Measurements from ENCODE around the gene BLCAP.
"Not testable (repeated sequence)": the region's sequence is repeated elsewhere in the genome, so short reads cannot be mapped to it uniquely, and the experiment has no call there.

Gene BLCAP, protein sequence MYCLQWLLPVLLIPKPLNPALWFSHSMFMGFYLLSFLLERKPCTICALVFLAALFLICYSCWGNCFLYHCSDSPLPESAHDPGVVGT

DNA sequence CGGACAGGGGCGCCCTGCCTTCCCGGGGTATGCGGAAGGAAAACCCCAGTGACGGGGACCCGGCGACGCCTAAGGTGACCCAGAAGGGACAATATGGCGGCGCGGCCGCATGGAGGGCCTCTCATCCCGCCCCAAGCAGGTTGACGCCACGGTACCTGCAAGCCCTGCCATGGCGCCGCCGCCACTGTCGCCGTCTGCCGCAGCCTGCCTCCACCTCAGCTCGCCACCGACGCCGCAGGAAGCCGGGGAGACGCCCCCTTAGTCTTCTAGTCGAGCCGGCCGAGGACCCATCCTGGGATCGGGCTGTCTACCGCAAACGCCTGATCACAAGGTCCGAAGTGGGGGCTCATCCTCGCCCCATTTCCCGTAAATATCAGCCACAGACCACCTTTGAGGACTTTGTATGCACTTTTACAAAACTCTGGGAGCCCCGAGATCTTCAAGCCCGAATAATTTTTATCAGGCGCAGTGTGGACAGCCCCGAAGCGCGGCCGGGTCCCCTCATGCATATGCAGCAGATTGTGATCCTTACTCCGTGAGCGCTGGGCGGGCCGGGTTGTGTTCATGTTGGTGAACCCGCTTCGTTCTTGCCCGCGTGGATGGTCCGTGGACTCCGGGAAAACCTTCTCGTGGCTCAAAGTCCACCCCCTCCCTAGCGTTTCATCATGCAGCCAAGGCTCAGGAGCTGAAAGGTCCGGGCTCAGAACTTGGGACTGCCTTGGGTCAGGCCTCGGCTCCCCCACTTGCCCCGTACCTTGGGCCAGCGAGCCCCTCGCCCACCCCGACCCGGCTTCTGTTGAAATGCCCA, at the start of gene BLCAP:
BLCAP (minus strand) TSS at position 239 of the 808 bp plus-strand sequence. CDS start 8,702 bp downstream, outside the sequence.
- peak; percentile 87 for DNase-seq (ENCODE audit: low spot score)

DNA sequence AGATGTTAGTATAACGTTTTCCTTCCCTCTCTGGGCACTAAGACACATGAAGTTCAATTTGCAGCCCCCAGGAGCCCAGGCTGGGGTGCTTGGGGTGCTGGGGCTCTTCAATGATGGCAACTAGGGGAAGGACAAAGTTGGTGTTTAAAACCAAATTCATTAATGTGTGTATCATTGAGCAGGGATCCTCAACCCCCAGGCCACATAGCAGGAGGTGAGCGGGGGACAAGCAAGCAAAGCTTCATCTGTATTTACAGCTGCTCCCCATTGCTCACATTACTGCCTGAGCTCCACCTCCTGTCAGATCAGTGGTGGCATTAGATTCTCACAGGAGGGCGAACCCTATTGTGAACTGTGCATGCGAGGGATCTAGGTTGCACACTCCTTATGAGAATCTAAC, 49.8 kb upstream of the BLCAP start:
- not testable (repeated sequence) for DNase-seq (ENCODE audit: low spot score)

DNA sequence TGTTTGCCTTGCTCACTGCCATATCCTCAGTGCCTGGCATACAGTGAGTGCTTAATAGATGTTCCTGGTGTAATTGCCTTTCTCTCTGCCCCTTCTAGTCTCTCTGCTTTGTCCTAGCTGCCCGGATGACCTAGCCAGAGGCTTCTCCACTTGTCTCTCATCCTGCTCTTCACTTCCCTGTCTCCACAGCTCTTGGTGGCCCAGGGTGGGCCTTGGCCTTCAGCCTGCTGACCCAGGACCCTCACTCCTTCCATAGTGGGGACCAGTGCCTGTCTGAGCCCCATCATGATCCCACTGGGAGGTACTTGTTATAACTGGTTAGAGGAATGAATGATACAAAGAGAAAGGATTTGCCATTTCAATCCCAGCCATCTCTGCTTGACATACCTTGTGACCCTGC, 49.2 kb upstream of the BLCAP start:
- no peak for DNase-seq (ENCODE audit: low spot score)

DNA sequence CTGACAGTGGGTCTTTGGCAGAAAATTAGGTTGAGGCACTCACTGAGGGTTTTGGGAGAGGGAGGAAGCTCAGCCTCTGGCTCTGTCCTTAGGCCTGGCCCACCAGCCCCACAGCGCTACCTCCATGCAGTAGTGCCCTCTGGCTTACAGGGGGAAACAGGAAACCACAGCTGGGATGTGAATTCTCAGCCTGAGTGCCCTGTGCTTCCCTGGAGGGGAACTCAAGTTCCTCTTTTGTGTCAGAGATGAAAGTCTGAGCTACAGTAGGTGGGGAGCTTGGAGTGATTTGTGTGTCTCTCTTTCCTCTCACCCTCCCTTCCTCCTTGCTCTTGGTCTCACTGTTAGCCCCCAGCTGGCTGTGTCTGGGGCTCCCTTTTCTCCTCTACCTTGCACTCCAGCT, 48.2 kb upstream of the BLCAP start:
- no peak for DNase-seq (ENCODE audit: low spot score)

DNA sequence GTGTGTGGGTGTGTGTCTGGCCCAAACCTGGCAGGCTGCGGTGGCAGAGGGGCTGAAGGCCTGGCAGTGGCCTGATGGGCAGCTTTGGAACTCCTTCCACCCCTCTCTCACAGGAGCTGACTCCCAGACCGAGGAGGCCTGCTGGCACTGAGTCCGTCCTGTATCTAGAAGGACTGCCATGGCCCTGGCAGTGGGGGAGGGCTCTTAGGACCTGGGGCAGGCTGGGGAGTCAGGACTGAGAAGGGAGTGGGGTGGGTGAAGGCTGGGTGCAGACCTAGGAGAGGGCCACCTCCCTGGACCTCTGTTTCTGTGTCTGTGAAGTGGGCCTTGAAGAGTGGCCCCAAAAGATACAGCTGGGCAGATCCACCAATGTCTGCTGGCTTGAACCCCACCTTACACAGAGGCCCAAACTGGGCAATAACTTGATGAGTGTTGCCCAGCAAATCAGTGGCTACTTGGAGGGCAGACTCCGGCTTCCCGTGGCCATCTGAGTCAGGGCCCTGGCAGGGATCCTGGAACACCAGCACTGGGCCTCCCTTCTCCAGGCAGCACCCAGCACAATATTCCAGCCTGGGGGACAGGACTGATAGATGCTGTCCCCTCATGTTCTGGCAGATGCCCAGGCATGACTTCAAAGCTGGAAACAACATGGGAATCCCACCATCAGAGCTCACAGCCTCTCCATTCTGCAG, 46.7 kb upstream of the BLCAP start:
- no peak for DNase-seq (ENCODE audit: low spot score)

DNA sequence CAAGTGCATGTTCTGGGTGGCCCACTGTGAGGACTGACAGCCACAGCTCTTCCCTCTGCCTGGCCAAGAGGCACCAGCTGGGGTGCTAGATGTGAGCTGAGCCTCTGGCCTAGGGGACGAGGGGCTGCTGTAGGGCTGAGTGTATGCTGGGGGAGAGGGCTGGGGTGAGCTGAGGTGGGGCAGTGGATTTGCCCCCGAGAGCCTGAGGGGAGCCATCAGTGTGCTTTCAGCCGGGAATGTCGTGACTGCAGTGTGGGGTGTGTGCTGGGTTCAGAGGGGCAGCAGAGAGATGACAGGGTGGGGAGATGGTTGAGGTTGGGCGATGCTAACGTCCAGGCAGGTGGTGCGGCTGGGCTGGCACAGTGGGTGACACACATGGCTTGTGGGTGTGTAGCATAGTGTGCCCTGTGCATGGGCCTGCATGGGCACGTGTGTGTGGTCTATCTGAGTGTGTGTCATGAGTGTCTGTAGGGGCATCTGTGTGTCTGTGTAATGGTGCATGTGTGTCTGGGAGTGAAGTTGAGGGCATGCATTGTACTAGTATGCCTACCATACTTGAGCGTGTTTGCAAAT, 46.0 kb upstream of the BLCAP start:
- no peak for DNase-seq (ENCODE audit: low spot score)

DNA sequence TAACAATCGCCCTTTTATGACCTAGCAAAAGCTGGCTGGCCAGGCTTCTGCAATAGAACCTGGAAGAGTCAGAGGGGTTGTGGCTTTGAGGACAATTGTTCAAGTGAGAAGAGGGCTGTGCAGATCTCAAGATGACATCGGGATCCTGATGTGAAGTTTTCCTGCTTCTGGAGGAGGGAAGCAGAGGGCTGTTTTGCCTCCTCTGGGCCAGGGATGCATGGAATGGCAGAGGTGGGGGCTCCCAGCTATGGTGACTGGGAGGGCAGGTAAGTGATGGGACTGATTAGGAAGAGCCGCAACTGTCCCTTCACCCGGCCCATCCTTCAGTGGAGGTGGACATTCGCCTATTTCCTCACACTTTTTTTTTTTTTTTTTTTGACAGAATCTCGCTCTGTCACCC, 43.4 kb upstream of the BLCAP start:
- no peak for DNase-seq (ENCODE audit: low spot score)

DNA sequence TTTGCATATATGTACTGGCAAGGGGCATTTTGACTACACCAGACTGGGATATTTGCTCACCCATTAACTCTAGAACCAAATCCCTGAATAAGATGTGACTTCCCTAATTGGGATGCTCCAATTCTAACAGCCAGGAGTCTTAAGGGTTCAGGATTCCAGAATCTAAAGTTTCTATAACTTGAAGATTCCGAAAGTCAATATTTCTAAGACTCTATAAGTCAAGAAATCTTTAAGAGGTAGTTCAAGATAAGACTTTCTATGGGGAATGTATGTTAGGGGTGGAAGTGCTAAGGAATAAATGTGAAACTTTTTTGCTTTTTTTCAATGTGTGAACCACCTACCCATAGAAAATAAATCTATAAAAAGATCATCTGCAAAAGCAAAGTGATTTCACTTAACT, 42.7 kb upstream of the BLCAP start:
- no peak for DNase-seq (ENCODE audit: low spot score)

DNA sequence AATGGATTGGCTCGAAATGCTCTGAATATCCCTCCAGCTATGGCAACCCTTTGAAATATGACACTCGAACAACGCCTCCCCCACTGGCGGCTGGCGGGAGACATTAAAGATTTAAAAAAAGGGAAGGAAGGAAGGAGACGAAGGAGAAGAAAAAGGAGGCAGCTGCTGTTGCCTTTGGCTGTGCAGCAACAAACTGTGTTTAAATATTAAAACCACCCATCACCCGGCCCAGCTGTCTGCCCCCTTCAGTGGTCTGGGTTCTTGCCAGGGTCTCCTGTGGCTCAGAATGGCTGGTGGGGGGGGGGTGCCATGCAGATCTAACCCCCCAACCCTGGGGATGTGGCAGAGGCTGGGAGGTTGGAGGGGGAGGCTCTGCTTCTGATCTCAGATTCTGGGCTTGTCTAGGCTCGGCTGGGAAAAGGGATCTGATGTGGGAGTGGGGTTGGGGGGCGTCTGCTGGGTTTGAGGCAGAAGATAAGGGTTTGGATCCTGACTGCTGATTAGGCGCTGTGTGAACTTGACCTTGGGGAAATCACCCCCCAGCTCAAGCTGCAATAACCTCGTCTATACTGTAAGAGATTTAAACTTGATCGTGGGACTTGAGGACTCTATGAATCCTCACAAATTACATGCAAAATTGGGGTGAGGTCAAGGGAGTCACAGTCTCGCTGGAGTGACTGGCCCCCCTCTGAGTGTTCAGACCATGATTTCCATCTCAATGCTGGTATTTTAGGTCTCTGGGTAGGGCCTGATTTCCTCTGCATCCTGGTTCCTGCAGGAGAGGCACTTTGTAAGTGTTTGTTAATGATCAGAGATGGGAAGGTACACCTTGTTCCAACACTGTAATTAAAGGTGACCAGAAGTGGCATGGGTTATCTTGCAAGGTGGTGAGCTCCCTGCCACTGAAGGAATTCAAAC, 40.3 kb upstream of the BLCAP start:
- no peak for DNase-seq (ENCODE audit: low spot score)

DNA sequence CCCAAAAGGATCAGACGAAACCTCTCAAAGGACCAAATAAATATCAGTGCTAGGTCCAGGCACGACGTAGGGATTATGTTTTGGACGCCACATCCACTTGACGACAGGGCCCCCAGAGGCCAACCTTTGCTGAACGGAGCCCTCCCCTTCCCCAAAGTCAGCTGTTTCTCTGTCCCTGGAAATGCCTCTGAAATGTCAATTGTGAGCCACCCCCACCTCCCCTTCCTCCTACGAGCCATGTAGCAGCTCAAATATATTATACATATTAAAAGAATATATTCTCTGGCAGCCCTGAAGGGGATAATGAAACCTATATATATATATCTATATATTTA, 39.6 kb upstream of the BLCAP start:
- DNase-seq (ENCODE audit: low spot score) = no peak

DNA sequence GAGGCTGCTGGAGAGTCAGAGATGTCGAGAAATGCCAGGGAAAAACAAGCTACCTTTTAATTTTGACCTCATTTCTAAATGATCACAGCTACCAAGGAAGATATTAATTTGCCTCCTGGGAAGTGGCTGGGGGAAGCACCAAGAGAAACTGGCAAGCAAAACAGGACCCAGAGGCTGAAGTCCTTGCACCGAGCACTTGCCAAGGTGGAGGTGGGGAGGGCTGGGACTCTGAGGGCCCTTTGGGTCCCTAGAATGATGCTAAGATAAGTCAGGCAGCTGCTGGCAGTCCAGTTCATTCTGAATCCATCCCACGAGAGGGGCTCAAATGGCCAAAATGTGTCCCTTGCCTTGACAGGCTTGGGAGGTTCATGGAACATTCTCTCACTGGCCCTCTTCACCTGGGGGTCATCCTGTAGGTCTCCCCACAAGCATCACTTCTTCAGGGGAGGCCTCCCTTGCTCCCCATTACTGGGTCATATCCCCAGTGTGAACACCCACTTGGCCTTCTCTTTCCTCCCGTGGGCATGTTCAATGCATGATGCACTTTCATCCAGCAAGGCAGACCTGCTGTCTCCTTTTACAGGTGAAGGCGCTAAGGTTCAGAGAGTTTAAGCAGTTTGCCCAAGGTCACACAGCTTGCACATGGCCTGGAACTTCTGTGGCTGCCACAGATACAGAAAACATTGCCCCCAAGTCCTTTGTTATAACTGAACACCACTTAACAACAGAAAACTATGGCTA, 39.1 kb upstream of the BLCAP start:
- DNase-seq (ENCODE audit: low spot score) = no peak

DNA sequence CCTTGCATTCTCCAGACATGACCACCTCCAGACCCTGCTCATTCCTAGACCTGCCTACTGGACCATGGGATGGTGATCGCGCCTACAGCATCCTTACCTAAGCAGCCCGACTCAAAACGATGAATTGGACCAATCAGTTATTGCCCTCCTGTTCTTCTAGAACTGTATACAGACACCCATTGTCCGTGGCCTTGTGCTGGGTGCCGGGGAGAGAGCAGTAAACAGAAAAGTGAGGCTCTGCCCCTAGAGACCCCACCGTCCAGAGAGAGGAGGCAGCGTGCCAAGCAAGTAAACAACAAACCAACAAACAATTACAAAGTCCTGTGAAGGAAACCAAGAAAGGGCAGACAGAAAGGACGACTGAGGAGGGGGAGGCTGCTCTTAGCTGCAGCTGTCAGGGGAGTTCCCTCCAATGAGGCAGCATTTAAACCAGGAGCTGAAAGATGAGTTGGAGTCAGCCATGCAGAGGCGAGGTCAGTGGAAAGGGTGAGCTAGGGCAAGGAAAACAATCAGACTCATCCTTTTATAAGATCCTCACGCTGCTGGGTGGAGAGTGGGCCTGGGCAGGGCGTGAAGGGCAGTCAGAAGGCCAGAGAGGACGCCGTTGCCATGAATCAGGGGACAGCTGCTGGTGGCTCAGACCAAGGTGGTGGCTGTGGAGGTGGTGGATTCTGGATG, 37.6 kb upstream of the BLCAP start:
- no peak for DNase-seq (ENCODE audit: low spot score)

DNA sequence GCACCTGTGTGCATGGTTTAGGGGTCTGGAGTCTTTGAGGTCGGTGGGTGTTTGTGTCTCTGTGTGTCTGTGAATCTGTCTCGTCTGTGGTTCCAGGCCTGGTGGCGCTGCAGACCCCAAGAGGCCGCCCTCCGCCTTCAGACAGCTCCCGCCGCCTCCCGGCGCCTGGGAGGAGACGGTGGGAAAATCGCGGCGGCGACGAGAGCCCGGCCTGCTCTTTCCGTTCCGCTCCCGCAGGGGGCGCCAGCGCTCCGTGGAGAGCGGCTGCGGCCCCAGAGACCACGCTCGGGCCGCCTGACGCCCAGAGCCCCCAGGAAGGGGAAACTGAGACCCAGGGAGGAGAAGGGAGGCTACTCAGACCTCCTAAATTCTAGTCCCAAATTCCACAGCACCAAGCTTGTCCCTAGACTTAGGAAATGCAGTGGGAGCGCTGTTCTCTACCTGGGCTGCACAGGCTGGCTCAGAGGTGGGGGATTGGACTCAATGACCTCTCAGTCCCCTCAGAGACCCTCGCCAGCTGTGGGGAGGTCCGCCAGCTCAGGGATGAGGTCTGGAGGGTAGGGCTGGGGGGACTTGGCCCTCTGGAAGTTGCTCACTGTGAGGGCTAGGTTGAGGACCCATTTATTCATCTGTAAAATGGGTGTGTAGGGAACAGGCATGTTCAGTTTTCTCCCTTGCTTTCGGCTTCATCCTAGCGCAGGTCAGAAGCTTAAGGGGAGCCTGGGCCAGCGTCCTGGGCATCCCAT, 36.9 kb upstream of the BLCAP start:
- DNase-seq (ENCODE audit: low spot score) = peak; percentile 39

DNA sequence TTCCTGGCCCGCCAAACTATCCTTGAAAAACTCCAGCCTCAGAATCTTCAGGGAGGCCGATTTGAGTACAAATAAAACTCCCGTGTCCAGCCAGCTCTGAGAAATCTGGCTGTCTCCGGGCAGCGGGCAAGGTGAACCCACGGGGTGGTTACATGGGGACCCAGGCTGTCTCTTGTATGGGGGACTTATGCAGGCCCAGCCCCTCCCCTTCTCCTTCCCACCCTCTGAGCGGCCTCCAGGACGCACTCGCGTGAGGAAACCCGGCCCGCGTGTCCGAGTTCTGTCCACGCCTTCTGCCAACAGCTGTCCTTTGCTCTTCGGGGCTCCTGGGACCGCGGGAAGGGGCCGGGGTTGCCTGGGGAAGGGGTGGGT, 36.3 kb upstream of the BLCAP start:
- no peak for DNase-seq (ENCODE audit: low spot score)

DNA sequence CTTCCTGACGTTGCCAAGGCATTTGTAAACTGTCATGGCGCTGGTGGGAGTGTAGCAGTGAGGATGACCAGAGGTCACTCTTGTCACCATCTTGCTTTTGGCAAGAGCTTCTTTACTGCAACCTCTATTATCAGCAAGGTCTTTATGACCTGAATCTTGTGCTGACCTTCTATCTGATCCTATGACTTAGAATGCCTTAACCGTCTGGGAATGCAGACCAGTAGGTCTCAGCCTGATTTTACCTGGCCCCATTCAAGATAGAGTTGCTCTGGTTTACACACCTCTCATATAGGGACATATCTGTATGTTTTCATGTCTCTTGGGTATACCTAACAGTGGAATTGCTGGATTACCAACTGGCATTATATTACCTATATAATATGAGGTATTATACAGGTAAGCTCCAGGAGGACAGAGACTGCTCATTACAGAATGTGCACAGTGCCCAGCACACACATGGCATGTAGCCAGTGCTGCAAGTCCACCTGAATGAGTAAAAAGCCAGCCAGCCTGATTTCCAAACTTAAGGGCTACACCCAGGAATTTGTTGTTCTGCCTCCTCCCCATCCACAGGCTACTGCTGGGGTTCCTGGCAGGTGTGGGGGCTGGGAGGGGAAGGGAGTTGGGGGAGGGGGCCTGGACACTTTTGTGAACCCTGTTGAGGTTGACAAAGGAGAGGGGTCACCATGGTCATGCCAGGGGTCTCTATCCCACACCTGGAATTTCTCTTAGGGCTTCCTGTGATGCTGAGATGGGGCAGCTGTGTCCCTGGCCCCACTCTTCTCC, 35.2 kb upstream of the BLCAP start:
- no peak for DNase-seq (ENCODE audit: low spot score)

DNA sequence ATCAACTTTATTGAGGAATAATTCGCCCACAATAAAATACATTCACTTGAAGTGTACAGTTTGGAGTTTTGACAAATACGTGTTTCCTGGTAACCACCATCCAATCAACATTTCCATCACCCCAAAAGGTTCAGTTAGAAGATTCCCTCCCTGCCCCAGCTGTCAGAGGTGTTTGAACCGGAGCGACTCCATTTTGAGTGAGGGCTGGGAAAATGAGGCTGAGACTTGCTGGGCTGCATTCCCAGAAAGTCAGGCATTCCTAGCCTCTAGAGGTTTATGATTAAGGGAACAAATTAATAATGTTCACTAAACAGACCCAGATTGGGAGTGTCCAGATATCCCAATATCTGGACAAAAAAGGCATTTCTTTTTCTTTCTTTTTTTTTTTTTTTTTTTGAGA, 33.0 kb upstream of the BLCAP start:
- DNase-seq (ENCODE audit: low spot score) = no peak

DNA sequence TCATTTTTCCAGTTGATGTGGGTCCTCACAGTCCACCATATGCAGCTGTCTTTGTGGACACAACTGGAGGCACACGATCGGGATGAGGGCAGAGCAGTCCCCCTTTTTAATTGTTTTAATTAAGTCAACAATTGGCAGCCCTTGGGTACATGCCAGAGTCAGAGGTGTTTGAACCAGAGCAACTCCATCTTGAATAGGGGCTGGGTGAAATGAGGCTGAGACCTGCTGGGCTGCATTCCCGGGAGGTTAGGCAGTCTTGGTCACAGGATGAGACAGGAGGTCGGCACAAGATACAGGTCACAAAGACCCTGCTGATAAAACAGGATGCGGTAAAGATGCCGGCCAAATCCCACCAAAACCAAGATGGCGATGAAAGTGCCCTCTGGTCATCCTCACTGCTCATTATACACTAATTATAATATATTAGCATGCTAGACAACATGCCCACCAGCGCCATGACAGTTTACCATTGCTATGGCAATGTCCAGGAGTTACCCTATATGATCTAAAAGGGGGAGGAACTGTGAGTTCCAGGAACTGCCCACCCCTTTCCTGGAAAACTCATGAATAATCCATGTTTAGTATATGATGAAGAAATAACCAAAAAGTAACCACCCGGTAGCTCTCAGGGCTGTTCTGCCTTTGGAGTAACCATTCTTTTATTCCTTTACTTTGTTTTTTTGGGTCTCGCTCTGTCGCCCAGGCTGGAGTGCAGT, 31.8 kb upstream of the BLCAP start:
- DNase-seq (ENCODE audit: low spot score) = no peak

DNA sequence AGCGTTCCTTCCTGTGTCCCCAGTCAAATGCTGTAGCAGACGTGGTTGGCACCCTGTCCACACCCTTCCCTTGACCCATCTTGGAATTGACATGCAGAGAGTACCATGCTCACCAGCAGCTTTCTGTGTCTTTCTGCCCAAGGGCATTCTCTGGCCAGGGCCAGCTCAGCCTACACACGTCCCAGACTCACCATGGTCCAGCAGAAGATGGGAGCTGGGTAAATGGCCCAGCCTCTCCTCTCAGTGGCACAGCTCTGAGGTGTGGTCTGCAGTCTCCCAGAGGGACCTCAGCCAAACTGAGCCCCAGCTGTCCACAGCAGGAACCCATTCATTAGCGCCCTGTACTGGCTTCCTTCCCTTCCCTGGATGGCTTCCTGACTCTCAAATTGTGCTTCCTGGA, 31.1 kb upstream of the BLCAP start:
- no peak for DNase-seq (ENCODE audit: low spot score)

DNA sequence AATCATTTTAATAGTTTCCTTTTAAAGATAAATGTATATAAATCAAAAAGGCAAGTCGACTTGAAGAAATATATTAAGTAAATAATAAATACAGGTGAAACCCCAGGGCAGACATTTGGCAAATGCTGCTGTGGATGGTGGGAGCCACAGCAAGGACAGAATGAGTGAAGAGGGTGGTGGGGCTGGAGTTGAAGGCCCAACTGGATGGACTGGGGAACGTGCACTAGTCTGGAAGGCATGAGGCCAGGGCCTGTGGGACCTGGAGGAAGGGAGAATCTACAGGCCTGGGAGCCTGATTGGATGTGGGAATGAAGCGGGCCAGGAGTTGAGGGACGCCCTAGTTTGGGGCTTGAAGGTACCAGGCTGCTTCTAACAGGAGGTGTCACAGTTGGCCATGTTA, 30.6 kb upstream of the BLCAP start:
- no peak for DNase-seq (ENCODE audit: low spot score)
